Measurements from ENCODE around the gene PCMT1. TPM values are rescaled to one million over a fixed set of nuclear protein-coding genes. Genes with fewer than 3 reads are reported as not detected.

PCMT1 gene
- total and polyA plus RNA-seq, 2 of the 13 experiments (the other 11 are each of a cell fraction or from before 2014, with no cell fraction given): 112 to 169 TPM

- 0 out of 2 replicates have a peak, but pooled peaks have one; percentile 32 for TF ChIP-seq GMEB2 (CRISPR knock-in tag; IDR thresholded peaks at IDR 0.05; ENCODE audit: low read depth)
- peak; percentile 71; the same call in 1 of the 2 replicates for TF ChIP-seq PRDM10 (CRISPR knock-in tag; IDR thresholded peaks at IDR 0.05; ENCODE audit: low read depth)
- peak; percentile 80 for TF ChIP-seq IRF2 (CRISPR knock-in tag; IDR thresholded peaks at IDR 0.05)
- TF ChIP-seq CAMTA2 (CRISPR knock-in tag; IDR thresholded peaks at IDR 0.05; ENCODE audit: borderline replicate concordance): peak; percentile 58; the same call in 1 of the 2 replicates
- TF ChIP-seq ATF7-NPFF (CRISPR knock-in tag; IDR thresholded peaks at IDR 0.05; ENCODE audit: low read depth): peak; percentile 48; the same call in 1 of the 2 replicates
- peak; percentile 36 for TF ChIP-seq KLF15 (CRISPR knock-in tag; IDR thresholded peaks at IDR 0.05; ENCODE audit: borderline replicate concordance)
- TF ChIP-seq ZNF138 (CRISPR knock-in tag; IDR thresholded peaks at IDR 0.05; ENCODE audit: low read depth): peak; percentile 92; the same call in 1 of the 2 replicates
- peak; percentile 82; the same call in 1 of the 2 replicates for TF ChIP-seq E2F1 (CRISPR knock-in tag; IDR thresholded peaks at IDR 0.05)
- TF ChIP-seq ELF4 (CRISPR knock-in tag; IDR thresholded peaks at IDR 0.05; ENCODE audit: borderline replicate concordance): no peak
- TF ChIP-seq NRL (CRISPR knock-in tag; IDR thresholded peaks at IDR 0.05; ENCODE audit: borderline replicate concordance): peak; percentile 97
- peak; percentile 71 for TF ChIP-seq TMF1 (CRISPR knock-in tag; IDR thresholded peaks at IDR 0.05; ENCODE audit: low read depth)
- TF ChIP-seq MLX (CRISPR knock-in tag; IDR thresholded peaks at IDR 0.05): peak; percentile 13; the same call in 1 of the 2 replicates
- no peak for TF ChIP-seq NR2F6 (IDR thresholded peaks at IDR 0.05)
- TF ChIP-seq NR2F6 (CRISPR knock-in tag; IDR thresholded peaks at IDR 0.05): peak; percentile 31; the same call in 1 of the 2 replicates
- peak; percentile 13; the same call in 1 of the 2 replicates for TF ChIP-seq RERE (CRISPR knock-in tag; IDR thresholded peaks at IDR 0.05; ENCODE audit: low read depth)
These were observed 31.7 kb upstream of the PCMT1 start, which contains the start of gene LATS1 (continued) for GRCh38 chr6:149717588-149718458.
